ENCODE measurements around the gene CLPSL1. TPM values are rescaled to one million over a fixed set of nuclear protein-coding genes. Genes with fewer than 3 reads are reported as not detected.

The CLPSL1 gene
- total and polyA plus RNA-seq, 5 donors, result not detected

DNA sequence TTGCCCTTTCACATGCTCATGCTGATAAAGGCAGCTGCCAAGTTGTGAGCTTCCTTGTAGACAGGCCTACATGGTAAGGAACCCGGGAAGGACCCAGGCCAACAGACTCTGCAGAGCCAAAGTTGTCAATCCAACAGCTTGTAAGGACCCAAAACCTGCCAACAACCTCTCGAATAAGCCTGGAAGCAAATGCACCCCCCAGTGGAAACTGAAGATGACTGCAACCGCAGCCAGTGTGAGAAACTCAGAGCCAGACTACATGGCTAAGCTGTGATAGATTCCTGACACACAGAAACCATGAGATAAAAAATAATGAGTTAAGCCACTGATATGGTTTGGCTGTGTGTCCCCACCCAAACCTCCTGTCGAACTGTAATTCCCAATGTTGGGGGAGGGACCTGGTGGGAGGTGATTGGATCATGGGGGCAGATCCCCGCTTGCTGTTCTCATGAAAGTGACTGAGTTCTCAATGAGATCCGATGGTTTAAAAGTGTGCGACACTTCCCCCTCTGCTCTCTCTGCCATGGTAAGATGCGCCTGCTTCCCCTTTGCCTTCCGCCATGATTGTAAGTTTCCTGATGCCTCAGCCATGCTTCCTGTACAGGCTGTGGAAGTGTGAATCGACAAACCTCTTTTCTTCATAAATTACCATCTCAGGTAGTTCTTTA lies 23.2 kb upstream of the CLPSL1 start:
- Histone ChIP-seq H3K9me3 (ENCODE audit: control insufficient read depth, low read length) (no peaks in the 10 kb centered on the region), H3K27me3 (ENCODE audit: control insufficient read depth, insufficient read depth) (no peaks in the 10 kb centered on the region), H3K27ac (ENCODE audit: low read length) (no peak overlapping the region), H3K4me1 (ENCODE audit: control insufficient read depth, insufficient read depth, low read length) (no peaks in the 10 kb centered on the region), H3K4me3 (ENCODE audit: low read length) (no peak overlapping the region)
- intact Hi-C loops (cut with DNase I), result loop anchor here in 1 of 4 donors (5.0 kb wide), 1 partner anchor 235 kb away; no protein-coding TSS in a partner anchor
- DNase-seq, result no peak
- WGBS, result 44% methylated on average over 10 of the region's 10 CpGs
- ATAC-seq, result no peak

DNA sequence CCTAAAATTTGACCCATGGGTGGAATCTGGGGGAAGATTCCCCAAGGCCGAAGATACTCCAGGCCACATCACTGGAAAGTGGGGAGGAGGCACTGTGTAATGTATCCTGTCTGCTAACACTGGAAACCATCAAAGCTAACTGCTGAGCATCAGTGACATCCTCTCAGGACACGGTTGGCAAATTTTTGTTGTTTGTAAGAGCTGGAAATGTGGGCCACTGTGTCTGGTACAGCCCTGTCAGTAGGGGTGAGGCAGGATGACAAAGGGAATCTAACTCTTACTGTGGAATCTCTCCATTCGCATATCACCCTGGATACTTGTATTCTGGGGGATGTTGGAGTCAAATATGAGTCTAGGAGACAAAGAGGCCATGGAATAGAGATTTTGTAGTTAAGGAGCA lies 21.4 kb upstream of the CLPSL1 start:
- WGBS, result 73% methylated on average over 3 of the region's 3 CpGs

DNA sequence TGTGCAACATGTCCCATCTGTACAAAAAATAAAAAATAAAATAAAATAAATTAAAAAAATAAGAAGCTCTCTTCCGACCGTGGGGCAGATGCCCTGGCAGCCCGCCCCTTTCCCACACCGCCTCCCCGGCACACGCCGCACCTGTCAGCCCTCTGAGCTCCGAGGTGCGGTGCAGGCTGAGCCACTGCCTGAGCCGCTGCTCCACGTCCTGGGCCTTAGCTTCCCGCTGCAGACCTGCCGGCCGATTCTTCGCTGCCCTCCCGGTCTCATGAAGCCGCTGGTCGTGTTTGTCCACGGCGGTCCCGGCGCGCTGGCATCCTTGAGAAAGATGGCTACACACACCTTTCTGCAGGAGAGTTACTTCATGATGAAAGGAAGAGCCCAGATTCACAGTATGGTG lies 15.1 kb upstream of the CLPSL1 start:
- intact Hi-C loops (cut with DNase I), result no loop called here
- Histone ChIP-seq H3K4me1 (ENCODE audit: control insufficient read depth, insufficient read depth, low read length) (no peaks in the 10 kb centered on the region), H3K9me3 (ENCODE audit: control insufficient read depth, low read length) (no peaks in the 10 kb centered on the region), H3K4me3 (ENCODE audit: low read length) (no peak overlapping the region), H3K27me3 (ENCODE audit: control insufficient read depth, insufficient read depth) (no peaks in the 10 kb centered on the region), H3K27ac (ENCODE audit: low read length) (no peak overlapping the region)
- DNase-seq (no peak), ATAC-seq (no peak)
- WGBS, result 88% methylated on average over 23 of the region's 23 CpGs

More for the DNA sequence above, 21.4 kb upstream of the CLPSL1 start:
- Histone ChIP-seq H3K9me3 (ENCODE audit: control insufficient read depth, low read length) (no peaks in the 10 kb centered on the region), H3K4me1 (ENCODE audit: control insufficient read depth, insufficient read depth, low read length) (no peaks in the 10 kb centered on the region), H3K27ac (ENCODE audit: low read length) (no peak overlapping the region), H3K27me3 (ENCODE audit: control insufficient read depth, insufficient read depth) (no peaks in the 10 kb centered on the region), H3K4me3 (ENCODE audit: low read length) (no peak overlapping the region)
- no peak for DNase-seq
- intact Hi-C loops (cut with DNase I), result loop anchor here in 1 of 4 donors (5.0 kb wide), 1 partner anchor 237 kb away; no protein-coding TSS in a partner anchor
- no peak for ATAC-seq

DNA sequence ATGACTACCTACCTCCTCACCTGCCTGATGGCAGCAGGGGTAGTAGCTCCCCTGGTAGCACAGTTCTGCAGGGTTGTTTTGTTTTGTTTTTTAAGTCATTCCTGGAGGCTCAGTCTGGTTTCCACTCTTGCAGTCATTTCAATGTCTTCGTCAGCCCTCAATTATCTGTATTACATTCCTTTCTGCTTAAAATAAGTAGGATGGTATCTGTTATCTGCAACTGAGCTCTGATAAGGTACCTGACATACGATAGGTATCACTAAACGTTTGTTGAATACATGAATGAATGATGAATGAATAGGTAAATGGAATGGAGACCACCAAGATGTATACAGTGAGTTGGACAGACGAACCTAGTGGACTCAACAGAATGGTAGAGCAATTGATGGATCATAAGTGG lies 11.6 kb upstream of the CLPSL1 start:
- DNase-seq (no peak), ATAC-seq (no peak)
- H3K27ac ChIP-seq (ENCODE audit: low read length), result no peak overlapping the region
- no peaks in the 10 kb centered on the region for H3K27me3 ChIP-seq (ENCODE audit: control insufficient read depth, insufficient read depth)
- no peaks in the 10 kb centered on the region for H3K4me1 ChIP-seq (ENCODE audit: control insufficient read depth, insufficient read depth, low read length)
- 48% methylated on average over 4 of the region's 4 CpGs for WGBS
- intact Hi-C loops (cut with DNase I), result no loop called here
- H3K4me3 ChIP-seq (ENCODE audit: low read length), result no peak overlapping the region
- no peaks in the 10 kb centered on the region for H3K9me3 ChIP-seq (ENCODE audit: control insufficient read depth, low read length)

- no peak for ATAC-seq
- Histone ChIP-seq H3K4me3 (ENCODE audit: low read length) (no peak overlapping the region), H3K4me1 (ENCODE audit: control insufficient read depth, insufficient read depth, low read length) (no peaks in the 10 kb centered on the region), H3K27ac (ENCODE audit: low read length) (no peak overlapping the region), H3K9me3 (ENCODE audit: control insufficient read depth, low read length) (no peaks in the 10 kb centered on the region), H3K27me3 (ENCODE audit: control insufficient read depth, insufficient read depth) (no peaks in the 10 kb centered on the region)
- intact Hi-C loops (cut with DNase I), result no loop called here
- WGBS, result 57% methylated on average over 5 of the region's 5 CpGs
- no peak for DNase-seq
These were observed 9.5 kb upstream of the CLPSL1 start for GRCh38 chr6:35771343-35771627.

DNA sequence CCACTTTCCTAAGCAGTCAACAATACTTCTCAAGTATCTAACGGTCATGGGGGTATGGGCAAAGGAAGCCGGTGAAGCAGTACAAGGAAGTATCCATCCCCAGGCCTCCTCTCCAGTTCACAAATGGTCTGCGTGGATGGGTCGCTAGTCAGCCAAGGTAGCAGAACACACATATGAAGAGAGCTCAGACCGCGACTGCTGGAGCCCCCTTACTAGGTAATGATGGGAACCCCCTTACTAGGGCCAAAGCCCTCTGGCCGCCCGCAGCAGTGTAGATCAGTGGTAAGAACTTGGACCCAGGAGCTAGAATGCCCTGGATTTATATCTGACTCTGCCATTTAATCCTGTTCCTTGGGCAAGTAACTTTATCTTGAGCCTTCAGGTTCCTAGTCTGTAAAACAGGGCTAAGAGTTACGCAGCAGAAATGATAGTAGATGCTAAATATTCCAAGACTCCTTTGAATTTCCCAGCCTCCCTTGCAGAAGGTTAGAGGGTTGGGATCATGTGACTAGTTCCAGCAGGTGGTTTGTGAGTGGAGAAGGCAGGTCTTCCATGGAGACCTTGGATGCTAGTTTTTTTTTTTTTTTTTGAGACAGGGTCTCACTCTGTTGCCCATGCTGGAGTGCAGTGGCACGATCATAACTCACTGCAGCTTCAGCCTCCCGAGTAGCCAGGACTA lies 6.6 kb upstream of the CLPSL1 start:
- no peak for ATAC-seq
- no peaks in the 10 kb centered on the region for H3K9me3 ChIP-seq (ENCODE audit: control insufficient read depth, low read length)
- WGBS, result 83% methylated on average over 11 of the region's 11 CpGs
- no peak for DNase-seq
- no peaks in the 10 kb centered on the region for H3K4me1 ChIP-seq (ENCODE audit: control insufficient read depth, insufficient read depth, low read length)
- intact Hi-C loops (cut with DNase I), result no loop called here
- H3K4me3 ChIP-seq (ENCODE audit: low read length), result no peak overlapping the region
- no peak overlapping the region for H3K27ac ChIP-seq (ENCODE audit: low read length)
- no peaks in the 10 kb centered on the region for H3K27me3 ChIP-seq (ENCODE audit: control insufficient read depth, insufficient read depth)

DNA sequence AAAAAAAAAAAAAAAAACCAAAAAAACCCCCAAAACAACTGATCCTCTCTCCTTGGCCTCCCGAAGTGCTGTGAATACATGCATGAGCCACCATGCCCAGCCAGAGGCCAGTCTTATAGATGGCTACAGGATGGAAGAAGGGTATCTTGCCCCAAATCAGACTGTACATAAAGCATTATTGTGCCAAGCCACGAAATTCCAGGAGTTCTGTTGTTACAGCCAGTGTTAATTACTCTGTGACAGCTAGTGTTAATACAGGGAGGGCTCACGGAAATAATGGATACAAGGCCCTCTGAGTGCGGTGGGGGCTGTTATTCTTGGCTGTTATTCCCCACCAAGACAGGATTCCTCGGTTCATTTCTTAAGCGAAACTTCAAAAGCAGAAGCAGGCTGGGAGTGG lies 5.8 kb upstream of the CLPSL1 start:
- Histone ChIP-seq H3K27ac (ENCODE audit: low read length) (no peak overlapping the region), H3K4me3 (ENCODE audit: low read length) (no peak overlapping the region), H3K27me3 (ENCODE audit: control insufficient read depth, insufficient read depth) (peaks cover under 1% of the 10 kb centered on the region), H3K9me3 (ENCODE audit: control insufficient read depth, low read length) (no peaks in the 10 kb centered on the region), H3K4me1 (ENCODE audit: control insufficient read depth, insufficient read depth, low read length) (no peaks in the 10 kb centered on the region)
- WGBS, result 55% methylated on average over 6 of the region's 6 CpGs
- intact Hi-C loops (cut with DNase I), result no loop called here
- no peak for ATAC-seq
- no peak for DNase-seq

DNA sequence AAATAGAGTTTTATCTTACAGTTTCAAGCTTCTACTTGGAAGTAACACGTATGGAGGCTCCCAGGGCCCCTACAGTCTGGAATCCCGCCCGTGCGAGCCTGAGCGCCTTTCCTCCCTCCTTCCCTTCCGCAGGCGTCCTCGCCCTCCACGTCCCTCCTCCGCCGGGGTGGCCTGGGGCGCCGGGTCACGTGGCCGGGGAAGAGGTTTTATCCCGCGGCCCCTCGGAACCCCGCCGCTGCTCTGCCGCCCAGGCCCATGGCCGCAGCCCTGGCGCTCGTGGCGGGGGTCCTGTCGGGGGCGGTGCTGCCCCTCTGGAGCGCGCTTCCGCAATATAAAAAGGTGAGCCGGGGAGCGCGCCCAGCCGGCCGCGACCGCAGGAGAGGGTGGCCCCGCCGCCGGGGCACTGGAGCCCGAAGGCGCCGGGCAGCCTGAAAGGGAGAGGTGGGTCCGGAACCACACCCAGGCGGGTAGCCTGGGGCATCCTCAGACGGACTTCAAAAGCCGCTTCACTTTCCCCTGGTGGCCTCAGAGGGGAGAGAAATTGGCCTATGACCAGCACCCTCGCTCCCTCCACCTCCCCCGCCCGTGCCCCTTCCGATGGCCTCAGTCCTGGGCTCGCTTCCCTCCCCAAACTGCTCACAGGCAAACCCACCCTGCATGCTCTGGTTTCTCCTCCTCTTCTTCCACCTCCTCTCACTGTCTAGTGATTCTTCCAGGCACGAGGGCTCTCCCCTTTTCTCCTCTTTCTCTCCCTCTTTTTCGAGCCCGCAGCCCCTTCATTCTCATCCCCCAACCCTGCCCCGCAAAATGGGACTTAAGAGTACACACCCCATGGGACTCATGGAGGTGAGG lies 4.2 kb upstream of the CLPSL1 start, which contains the start of gene CLPSL2:
CLPSL2 (plus strand) TSS at position 235 of the 852 bp plus-strand sequence; CDS start at position 256, 21 bp downstream.
- DNase-seq, result no peak
- H3K27ac ChIP-seq (ENCODE audit: low read length), result no peak within 1 kb of the TSS
- peak within 1 kb of the TSS; percentile 55 for H3K4me3 ChIP-seq (ENCODE audit: low read length)
- H3K4me1 ChIP-seq (ENCODE audit: control insufficient read depth, insufficient read depth, low read length), result no peaks in the 10 kb centered on the region
- WGBS, result 4% methylated on average over 56 of the region's 56 CpGs
- ATAC-seq, result peak; percentile 27 to 56
- no peaks in the 10 kb centered on the region for H3K9me3 ChIP-seq (ENCODE audit: control insufficient read depth, low read length)
- intact Hi-C loops (cut with DNase I), result no loop called here
- peaks cover 3% of the 10 kb centered on the region for H3K27me3 ChIP-seq (ENCODE audit: control insufficient read depth, insufficient read depth)

- Histone ChIP-seq H3K4me3 (ENCODE audit: low read length) (no peak overlapping the region), H3K4me1 (ENCODE audit: control insufficient read depth, insufficient read depth, low read length) (no peaks in the 10 kb centered on the region), H3K9me3 (ENCODE audit: control insufficient read depth, low read length) (no peaks in the 10 kb centered on the region), H3K27ac (ENCODE audit: low read length) (no peak overlapping the region), H3K27me3 (ENCODE audit: control insufficient read depth, insufficient read depth) (peaks cover 3% of the 10 kb centered on the region)
- WGBS, result 84% methylated on average over 10 of the region's 10 CpGs
- ATAC-seq (no peak), DNase-seq (no peak)
- intact Hi-C loops (cut with DNase I), result no loop called here
These were observed 3.3 kb upstream of the CLPSL1 start for GRCh38 chr6:35777356-35778102.

DNA sequence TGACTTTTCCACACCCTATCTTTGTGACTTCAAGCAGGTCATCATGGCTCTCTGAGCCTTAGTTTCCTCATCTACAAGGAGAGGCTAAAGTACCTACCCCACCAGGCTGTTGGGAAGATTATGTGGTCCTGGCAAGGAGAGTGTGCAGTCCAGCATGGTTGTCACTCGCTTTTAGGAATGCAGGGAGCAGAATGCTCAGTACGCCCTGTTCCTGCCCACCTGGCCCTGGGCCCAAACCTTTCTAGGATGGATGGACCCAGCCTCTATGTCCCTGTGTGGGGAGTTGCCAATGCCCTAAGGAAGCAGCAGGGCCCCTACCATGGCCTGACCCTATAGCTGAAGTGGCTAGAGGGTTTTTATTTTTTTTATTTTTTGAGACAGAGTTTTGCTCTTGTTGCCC lies 2.4 kb upstream of the CLPSL1 start:
- ATAC-seq (no peak), DNase-seq (no peak)
- intact Hi-C loops (cut with DNase I), result no loop called here
- Histone ChIP-seq H3K9me3 (ENCODE audit: control insufficient read depth, low read length) (no peaks in the 10 kb centered on the region), H3K4me1 (ENCODE audit: control insufficient read depth, insufficient read depth, low read length) (no peaks in the 10 kb centered on the region), H3K4me3 (ENCODE audit: low read length) (no peak overlapping the region), H3K27ac (ENCODE audit: low read length) (no peak overlapping the region), H3K27me3 (ENCODE audit: control insufficient read depth, insufficient read depth) (peaks cover 3% of the 10 kb centered on the region)
- 76% methylated on average over 2 of the region's 2 CpGs for WGBS

Measured in right cardiac atrium (tissue), 5 donors.